Keratinocyte (primary cell): ENCODE data around the gene MN1. TPM values are rescaled to one million over a fixed set of nuclear protein-coding genes. Genes with fewer than 3 reads are reported as not detected.
A peak's percentile ranks its signal among the peaks of the same experiment; 100 is the strongest.

Source experiments
- DNase-seq: peaks from one replicate; pipeline ENCODE4 v3.0.0-alpha.2; 2011; ENCODE audit warnings: low read depth, missing footprints, low spot score
- FAIRE-seq: peaks from 2 replicates; lab custom pipeline; 2011; peaks lifted over from hg19 to GRCh38; lab: Jason Lieb, UNC
- H2AFZ ChIP-seq: 2 replicates; pipeline ENCODE4 v1.6.0; 2012; ENCODE audit warnings: low read length, control low read depth, inconsistent platforms; ENCODE audit not compliant: control insufficient read depth
- H3K27ac ChIP-seq: 2 replicates; pipeline ENCODE4 v1.5.1; 2011; ENCODE audit warnings: low read length; ENCODE audit not compliant: control insufficient read depth, insufficient read depth
- H3K27me3 ChIP-seq: 3 replicates; pipeline ENCODE4 v1.6.0; 2011; ENCODE audit warnings: low read length; ENCODE audit not compliant: control insufficient read depth, insufficient read depth; ENCODE audit errors: extremely low read depth
- H3K36me3 ChIP-seq, 2 experiments: 2 replicates in 1 of 2; 3 replicates in 1 of 2; pipeline ENCODE4 v1.5.1; 2011; ENCODE audit warnings: low read length in 2 of 2, mild to moderate bottlenecking in 1 of 2; ENCODE audit not compliant: control insufficient read depth in 2 of 2, insufficient read depth in 2 of 2; ENCODE audit errors: extremely low read depth in 1 of 2
- H3K4me1 ChIP-seq: 3 replicates; pipeline ENCODE4 v1.5.1; 2011; ENCODE audit warnings: low read length; ENCODE audit not compliant: control insufficient read depth, insufficient read depth; ENCODE audit errors: extremely low read depth
- H3K4me2 ChIP-seq: 3 replicates; pipeline ENCODE4 v1.6.0; 2011; ENCODE audit warnings: low read depth, low read length; ENCODE audit not compliant: control insufficient read depth, insufficient read depth; ENCODE audit errors: extremely low read depth
- H3K4me3 ChIP-seq, 3 experiments: fragments of 200-600 bp in 1 of 3; sonication (generic) in 1 of 3; 2 replicates in 2 of 3; 3 replicates in 1 of 3; pipeline ENCODE4 v1.5.1; 2011 to 2016; ENCODE audit warnings: low read length in 3 of 3, mild to moderate bottlenecking in 3 of 3, control low read depth in 2 of 3, inconsistent platforms in 1 of 3, low read depth in 1 of 3, mixed read lengths in 1 of 3, mixed run types in 1 of 3, moderate library complexity in 1 of 3; ENCODE audit not compliant: control insufficient read depth in 2 of 3, insufficient read depth in 2 of 3; ENCODE audit errors: extremely low read depth in 1 of 3
- H3K79me2 ChIP-seq: 2 replicates; pipeline ENCODE4 v1.6.0; 2012; ENCODE audit warnings: low read length; ENCODE audit not compliant: control insufficient read depth, insufficient read depth
- H3K9ac ChIP-seq: 3 replicates; pipeline ENCODE4 v1.6.0; 2011; ENCODE audit warnings: low read length; ENCODE audit not compliant: control insufficient read depth, insufficient read depth; ENCODE audit errors: extremely low read depth
- H3K9me1 ChIP-seq: 3 replicates; pipeline ENCODE4 v1.6.0; 2011; ENCODE audit warnings: low read length; ENCODE audit not compliant: control insufficient read depth, insufficient read depth; ENCODE audit errors: extremely low read depth
- H3K9me3 ChIP-seq: 2 replicates; pipeline ENCODE4 v1.5.1; 2012; ENCODE audit warnings: low read depth, low read length; ENCODE audit not compliant: control insufficient read depth
- H4K20me1 ChIP-seq: 3 replicates; pipeline ENCODE4 v1.6.0; 2011; ENCODE audit warnings: low read length; ENCODE audit not compliant: control insufficient read depth, insufficient read depth; ENCODE audit errors: extremely low read depth
- EZH2 ChIP-seq: IDR thresholded peaks from one replicate; pipeline ENCODE4 v1.6.1; 2012; ENCODE audit warnings: inconsistent platforms, mild to moderate bottlenecking, low read length, moderate library complexity
- dilution Hi-C: fragments of 300-500 bp; cut with MboI; formaldehyde crosslinking; loops from one replicate; pipeline ENCODE4 v1.7.0; 2020; ENCODE audit warnings: low sequenced_read_pairs; ENCODE audit not compliant: extremely low pct_ligation_motif_present
- polyA plus RNA-seq, 5 experiments: library from polyadenylated mRNA; depleted of rRNA in 3 of 5; stranded (reverse) in 3 of 5; stranded (forward) in 1 of 5; unstranded in 1 of 5; fragments of >200 nt; gene quantifications; 1 replicate in 1 of 5; 2 replicates in 3 of 5; 3 replicates in 1 of 5; pipeline versions ENCODE4 v1.2.1 to v1.2.3, GENCODE V29; 2011 to 2012; ENCODE audit warnings: missing spikeins in 2 of 5, low read depth in 1 of 5, low replicate concordance in 1 of 5
- TF ChIP-seq, protein P1 (sequence below), 3 experiments: IDR thresholded peaks in 1 of 3; conservative IDR thresholded peaks in 1 of 3; optimal IDR thresholded peaks in 1 of 3; 2 replicates in 2 of 3; 3 replicates in 1 of 3; pipeline versions ENCODE3 to v1.5.1; 2011; ENCODE audit warnings: low read length in 3 of 3, mild to moderate bottlenecking in 3 of 3, moderate library complexity in 2 of 3, control low read depth in 1 of 3, inconsistent platforms in 1 of 3; ENCODE audit not compliant: insufficient read depth in 2 of 3; ENCODE audit errors: extremely low read depth in 1 of 3

MN1 gene
- polyA plus RNA-seq, 1 donor (not counting 4 experiments of a cell fraction or from before 2014, with no cell fraction given) = 2.2 TPM

DNA sequence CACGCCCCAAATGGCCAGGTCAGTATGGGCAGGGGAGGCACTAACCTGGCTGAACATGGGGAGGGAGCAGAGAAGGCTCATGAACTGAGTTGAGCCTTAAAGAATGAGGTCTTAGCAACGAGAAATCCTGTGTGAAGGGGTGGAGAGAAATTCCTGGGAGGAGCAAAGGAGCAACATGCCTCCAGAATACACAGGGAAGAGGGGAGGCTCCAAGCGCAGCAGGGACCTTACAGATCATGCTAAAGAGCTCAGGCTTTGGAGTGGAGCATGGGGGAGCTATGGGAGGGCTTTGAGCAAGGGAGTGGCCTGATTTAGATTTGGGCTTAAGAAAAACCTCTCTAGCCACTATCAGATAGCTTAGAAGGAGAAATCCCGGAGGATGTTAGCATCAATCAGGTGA is 88.1 kb downstream of the MN1 start:
- Histone ChIP-seq H3K36me3 (no peaks in the 10 kb centered on the region), H3K9me1 (no peaks in the 10 kb centered on the region), H3K9ac (no peak overlapping the region), H3K9me3 (no peaks in the 10 kb centered on the region), H3K4me3 (no peak overlapping the region), H3K4me1 (peaks cover 18% of the 10 kb centered on the region), H3K79me2 (no peaks in the 10 kb centered on the region), H4K20me1 (no peaks in the 10 kb centered on the region), H3K27me3 (no peaks in the 10 kb centered on the region), H2AFZ (peak overlapping the region; percentile 76), H3K4me2 (no peak overlapping the region), H3K27ac (no peak overlapping the region)
- FAIRE-seq (no peak), DNase-seq (no peak)
- TF ChIP-seq EZH2 = no peak
- TF ChIP-seq, protein P1, sequence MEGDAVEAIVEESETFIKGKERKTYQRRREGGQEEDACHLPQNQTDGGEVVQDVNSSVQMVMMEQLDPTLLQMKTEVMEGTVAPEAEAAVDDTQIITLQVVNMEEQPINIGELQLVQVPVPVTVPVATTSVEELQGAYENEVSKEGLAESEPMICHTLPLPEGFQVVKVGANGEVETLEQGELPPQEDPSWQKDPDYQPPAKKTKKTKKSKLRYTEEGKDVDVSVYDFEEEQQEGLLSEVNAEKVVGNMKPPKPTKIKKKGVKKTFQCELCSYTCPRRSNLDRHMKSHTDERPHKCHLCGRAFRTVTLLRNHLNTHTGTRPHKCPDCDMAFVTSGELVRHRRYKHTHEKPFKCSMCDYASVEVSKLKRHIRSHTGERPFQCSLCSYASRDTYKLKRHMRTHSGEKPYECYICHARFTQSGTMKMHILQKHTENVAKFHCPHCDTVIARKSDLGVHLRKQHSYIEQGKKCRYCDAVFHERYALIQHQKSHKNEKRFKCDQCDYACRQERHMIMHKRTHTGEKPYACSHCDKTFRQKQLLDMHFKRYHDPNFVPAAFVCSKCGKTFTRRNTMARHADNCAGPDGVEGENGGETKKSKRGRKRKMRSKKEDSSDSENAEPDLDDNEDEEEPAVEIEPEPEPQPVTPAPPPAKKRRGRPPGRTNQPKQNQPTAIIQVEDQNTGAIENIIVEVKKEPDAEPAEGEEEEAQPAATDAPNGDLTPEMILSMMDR (optimal IDR thresholded peaks at IDR 0.05 in 1 of 3, IDR thresholded peaks at IDR 0.05 in 1 of 3, conservative IDR thresholded peaks at IDR 0.05 in 1 of 3; ENCODE audit: extremely low read depth in 1 of 3, insufficient read depth in 2 of 3, low read length in 3 of 3) = no peak
- dilution Hi-C loops = no loop called here

DNA sequence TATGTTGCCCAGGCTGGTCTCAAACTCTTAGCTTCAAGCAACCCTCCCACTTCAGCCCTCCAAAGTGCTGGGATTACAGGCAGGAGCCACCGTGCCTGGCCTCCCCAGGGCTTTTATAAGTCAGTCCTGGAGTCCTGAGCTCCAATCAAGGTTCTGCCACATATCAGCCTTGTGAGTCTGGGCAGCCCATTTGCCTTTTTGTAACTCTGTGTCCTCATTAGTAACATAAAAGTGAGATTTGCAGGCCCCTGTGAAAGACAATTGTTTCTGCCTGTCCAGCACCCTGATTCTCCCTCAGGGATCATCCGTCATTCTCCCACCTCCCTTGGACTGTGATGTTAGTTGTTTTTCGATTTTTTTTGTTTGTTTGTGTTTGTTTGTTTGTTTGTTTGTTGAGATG is 89.8 kb downstream of the MN1 start:
- Histone ChIP-seq H3K27me3 (no peaks in the 10 kb centered on the region), H4K20me1 (no peaks in the 10 kb centered on the region), H3K9me3 (no peaks in the 10 kb centered on the region), H3K79me2 (no peaks in the 10 kb centered on the region), H3K9me1 (no peaks in the 10 kb centered on the region), H3K4me2 (no peak overlapping the region), H3K4me1 (peaks cover 9% of the 10 kb centered on the region), H3K9ac (no peak overlapping the region), H3K36me3 (no peaks in the 10 kb centered on the region), H3K27ac (no peak overlapping the region), H3K4me3 (no peak overlapping the region), H2AFZ (no peak overlapping the region)
- DNase-seq (no peak), FAIRE-seq (no peak)
- TF ChIP-seq, protein P1 (optimal IDR thresholded peaks at IDR 0.05 in 1 of 3, IDR thresholded peaks at IDR 0.05 in 1 of 3, conservative IDR thresholded peaks at IDR 0.05 in 1 of 3; ENCODE audit: extremely low read depth in 1 of 3, insufficient read depth in 2 of 3, low read length in 3 of 3) = no peak
- TF ChIP-seq EZH2 = no peak
- dilution Hi-C loops = no loop called here
